Lower lobe of right lung (tissue), 2 donors: Measurements from ENCODE around the gene PCYT1A. TPM values are rescaled to one million over a fixed set of nuclear protein-coding genes. Genes with fewer than 3 reads are reported as not detected.
"Not testable (repeated sequence)": the region's sequence is repeated elsewhere in the genome, so short reads cannot be mapped to it uniquely, and the experiment has no call there.

Source experiments
- ATAC-seq, 2 donors: fragments of 200-7000 bp; cut with Tn5 transposase; one replicate each; pipeline ENCODE4 v1.9.1; 2020 to 2022; ENCODE audit warnings: mild to moderate bottlenecking in 2 of 2, moderate library complexity in 2 of 2
- DNase-seq: peaks from one replicate; pipeline ENCODE4 v3.0.0-alpha.2; 2020
- H3K27ac ChIP-seq: fragments of 200-600 bp; one replicate; pipeline ENCODE4 v1.8.0; 2022
- H3K27me3 ChIP-seq: fragments of 200-600 bp; one replicate; pipeline ENCODE4 v1.8.0; 2022; ENCODE audit warnings: low read depth
- H3K36me3 ChIP-seq: fragments of 200-600 bp; one replicate; pipeline ENCODE4 v1.8.0; 2022; ENCODE audit warnings: mild to moderate bottlenecking
- H3K4me1 ChIP-seq: fragments of 200-600 bp; one replicate; pipeline ENCODE4 v1.8.0; 2022
- H3K4me3 ChIP-seq: fragments of 200-600 bp; one replicate; pipeline ENCODE4 v1.8.0; 2022; ENCODE audit warnings: mild to moderate bottlenecking
- H3K9me3 ChIP-seq: fragments of 200-600 bp; one replicate; pipeline ENCODE4 v1.8.0; 2022
- CTCF ChIP-seq: fragments of 200-600 bp; IDR thresholded peaks from one replicate; pipeline ENCODE4 v1.8.0; 2022; ENCODE audit warnings: antibody characterized with exemption, mild to moderate bottlenecking
- intact Hi-C: fragments of 100-400 bp; cut with DNase I; formaldehyde crosslinking; loops from one replicate; pipeline ENCODE4 v1.11.0; 2022
- total RNA-seq: library from RNA; stranded (reverse); fragmentation: NEBNext Ultra II Directional; extraction: Animal tissue kit (Norgen Biotek cat#: 25700); gene quantifications from one replicate; pipeline ENCODE4 v1.2.1, GENCODE V29; 2021
- donor health status: DM: no; HTN: yes; CAD: no; lungs with severe emphysema.

PCYT1A gene
- total RNA-seq, 1 donor from 2014 or later, result 56.1 TPM

DNA sequence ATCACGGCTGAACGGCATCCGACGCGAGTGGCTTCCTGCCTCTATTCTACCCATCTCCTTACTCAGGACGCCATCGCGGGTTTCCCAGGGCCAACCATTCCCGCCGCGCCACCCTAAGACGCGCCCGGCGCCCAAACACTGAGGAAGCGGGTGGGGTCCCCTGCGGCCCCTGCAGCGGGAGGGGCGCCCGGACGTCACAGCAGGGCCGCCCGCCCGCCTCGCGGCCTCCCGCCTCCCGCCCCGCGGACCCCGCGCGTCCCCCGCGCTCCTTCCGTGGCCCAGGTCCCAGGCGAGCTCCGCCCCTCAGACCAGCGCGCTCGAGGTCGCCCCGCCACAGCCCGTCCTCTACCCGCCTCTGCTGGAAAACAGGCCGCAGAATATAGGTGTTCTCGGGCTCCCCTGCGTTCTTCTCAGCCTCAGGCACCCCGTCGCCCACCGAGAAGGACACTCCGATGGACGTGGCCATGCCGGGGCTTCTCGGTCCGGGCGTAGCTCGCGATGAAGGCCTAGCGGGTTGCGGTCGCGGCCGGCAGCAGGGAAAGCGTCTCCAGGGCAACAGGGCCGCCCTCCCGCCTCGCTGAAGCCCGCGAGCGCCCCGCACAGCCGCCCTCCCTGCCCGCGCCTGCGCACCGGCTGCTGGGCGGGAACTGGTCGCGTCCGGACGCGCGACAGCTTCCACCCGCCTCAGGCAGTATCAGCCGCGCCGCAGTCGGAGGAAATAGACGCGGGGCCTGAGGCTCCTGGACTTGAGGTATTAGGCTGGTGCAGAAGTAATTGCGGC, 30.4 kb upstream of the PCYT1A start, which contains the start of gene DYNLT2B:
Gene DYNLT2B, minus strand, starts transcription at position 554 of the 781 bp plus-strand sequence. Its CDS starts 88 bp downstream, at position 466.
- H3K4me1 ChIP-seq, result peaks cover 3% of the 10 kb centered on the region
- no peaks in the 10 kb centered on the region for H3K36me3 ChIP-seq
- H3K27me3 ChIP-seq, result no peaks in the 10 kb centered on the region
- no peak for TF ChIP-seq CTCF
- intact Hi-C loops, result no loop called here
- H3K27ac ChIP-seq, result peak within 1 kb of the TSS; percentile 93
- peak within 1 kb of the TSS; percentile 88 for H3K4me3 ChIP-seq
- H3K9me3 ChIP-seq, result no peaks in the 10 kb centered on the region
- ATAC-seq (peak; percentile 99), DNase-seq (peak; percentile 92)

DNA sequence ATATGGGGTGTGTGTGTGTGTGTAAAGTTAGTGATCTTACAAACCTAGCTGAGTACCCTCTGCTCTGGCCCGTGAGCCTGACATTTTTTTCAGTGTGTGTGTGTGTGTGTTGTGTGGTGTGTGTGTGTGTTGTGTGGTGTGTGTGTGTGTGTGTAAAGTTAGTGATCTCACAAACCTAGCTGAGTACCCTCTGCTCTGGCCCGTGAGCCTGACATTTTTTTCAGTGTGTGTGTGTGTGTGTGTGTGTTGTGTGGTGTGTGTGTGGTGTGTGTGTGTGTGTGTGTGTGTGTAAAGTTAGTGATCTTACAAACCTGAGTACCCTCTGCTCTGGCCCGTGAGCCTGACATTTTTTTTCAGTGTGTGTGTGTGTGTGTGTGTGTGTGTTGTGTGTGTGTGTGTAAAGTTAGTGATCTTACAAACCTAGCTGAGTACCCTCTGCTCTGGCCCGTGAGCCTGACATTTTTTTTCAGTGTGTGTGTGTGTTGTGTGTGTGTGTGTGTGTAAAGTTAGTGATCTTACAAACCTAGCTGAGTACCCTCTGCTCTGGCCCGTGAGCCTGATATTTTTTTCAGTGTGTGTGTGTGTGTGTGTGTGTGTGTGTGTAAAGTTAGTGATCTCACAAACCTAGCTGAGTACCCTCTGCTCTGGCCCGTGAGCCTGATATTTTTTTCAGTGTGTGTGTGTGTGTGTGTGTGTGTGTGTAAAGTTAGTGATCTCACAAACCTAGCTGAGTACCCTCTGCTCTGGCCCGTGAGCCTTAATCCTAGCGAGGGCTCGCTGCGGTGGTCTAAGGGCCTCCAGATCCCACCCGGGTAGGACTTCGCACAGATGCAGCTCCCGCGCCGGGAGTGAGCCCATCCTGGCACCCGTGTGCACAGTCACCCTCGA, 29.5 kb upstream of the PCYT1A start:
- intact Hi-C loops, H3K27me3 ChIP-seq, H3K36me3 ChIP-seq, H3K9me3 ChIP-seq, ATAC-seq, H3K4me1 ChIP-seq: not testable (repeated sequence)
- Histone ChIP-seq H3K27ac (peak overlapping the region; percentile 93), H3K4me3 (peak overlapping the region; percentile 88)
- peak; percentile 7 for DNase-seq

DNA sequence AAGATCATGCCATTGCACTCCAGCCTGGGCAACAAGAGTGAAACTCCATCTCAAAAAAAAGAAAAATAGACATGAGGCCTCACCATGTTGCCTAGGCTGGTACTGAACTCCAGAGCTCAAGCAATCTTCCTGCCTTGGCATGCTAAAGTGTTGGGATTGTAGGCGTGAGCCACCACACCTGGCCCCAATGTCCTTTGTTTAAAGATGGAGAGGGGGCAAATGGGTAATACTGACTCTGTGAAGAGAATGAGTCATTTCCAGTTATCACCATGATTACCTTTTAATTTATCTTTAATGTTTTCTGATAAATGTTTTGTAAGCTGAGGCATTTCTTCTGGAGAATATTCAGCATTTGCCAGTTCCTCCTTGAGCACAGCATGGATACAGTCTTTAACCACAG, 28.3 kb upstream of the PCYT1A start:
- no peak overlapping the region for H3K4me3 ChIP-seq
- no peak overlapping the region for H3K27ac ChIP-seq
- no peaks in the 10 kb centered on the region for H3K36me3 ChIP-seq
- peaks cover 3% of the 10 kb centered on the region for H3K4me1 ChIP-seq
- no peaks in the 10 kb centered on the region for H3K27me3 ChIP-seq
- no peak for TF ChIP-seq CTCF
- intact Hi-C loops, result no loop called here
- ATAC-seq (no peak), DNase-seq (peak; percentile 2)
- no peaks in the 10 kb centered on the region for H3K9me3 ChIP-seq

- Histone ChIP-seq H3K27me3 (no peaks in the 10 kb centered on the region), H3K27ac (no peak overlapping the region), H3K9me3 (no peaks in the 10 kb centered on the region), H3K4me1 (peaks cover 3% of the 10 kb centered on the region), H3K4me3 (no peak overlapping the region), H3K36me3 (no peaks in the 10 kb centered on the region)
- intact Hi-C loops, result no loop called here
- TF ChIP-seq CTCF, result no peak
- ATAC-seq, result no peak
- peak; percentile 0 for DNase-seq
Observed at GRCh38 chr3:196314597-196314996, 27.1 kb upstream of the PCYT1A start.

GRCh38 chr3:196314086-196314485, 26.6 kb upstream of the PCYT1A start:
- peak; percentile 31 for DNase-seq
- H3K27me3 ChIP-seq, H3K36me3 ChIP-seq, H3K4me3 ChIP-seq, H3K27ac ChIP-seq, intact Hi-C loops, H3K9me3 ChIP-seq, H3K4me1 ChIP-seq, ATAC-seq: not testable (repeated sequence)

GRCh38 chr3:196302960-196303359, 15.4 kb upstream of the PCYT1A start:
- H3K27ac ChIP-seq, H3K36me3 ChIP-seq, H3K4me3 ChIP-seq, H3K9me3 ChIP-seq, DNase-seq, ATAC-seq, H3K4me1 ChIP-seq, H3K27me3 ChIP-seq, intact Hi-C loops: not testable (repeated sequence)

GRCh38 chr3:196302551-196302950, 15.0 kb upstream of the PCYT1A start:
- ATAC-seq, intact Hi-C loops: not testable (repeated sequence)

More at GRCh38 chr3:196302551-196302950, 15.0 kb upstream of the PCYT1A start:
- not testable (repeated sequence) for H3K27ac ChIP-seq, H3K4me3 ChIP-seq, H3K27me3 ChIP-seq, DNase-seq, H3K36me3 ChIP-seq, H3K9me3 ChIP-seq, H3K4me1 ChIP-seq
